WI38 (cell line): ENCODE data around the gene DBR1.

Source experiments
- H3K4me3 ChIP-seq: 2 replicates; pipeline ENCODE4 v1.5.1; 2011; ENCODE audit warnings: low read depth, mild to moderate bottlenecking, control low read depth, low read length
- TF ChIP-seq, protein P1 (sequence below): IDR thresholded peaks from 2 replicates; pipeline ENCODE4 v1.5.1; 2012; ENCODE audit warnings: low read depth, mild to moderate bottlenecking, control low read depth, low read length

DBR1 gene

DNA sequence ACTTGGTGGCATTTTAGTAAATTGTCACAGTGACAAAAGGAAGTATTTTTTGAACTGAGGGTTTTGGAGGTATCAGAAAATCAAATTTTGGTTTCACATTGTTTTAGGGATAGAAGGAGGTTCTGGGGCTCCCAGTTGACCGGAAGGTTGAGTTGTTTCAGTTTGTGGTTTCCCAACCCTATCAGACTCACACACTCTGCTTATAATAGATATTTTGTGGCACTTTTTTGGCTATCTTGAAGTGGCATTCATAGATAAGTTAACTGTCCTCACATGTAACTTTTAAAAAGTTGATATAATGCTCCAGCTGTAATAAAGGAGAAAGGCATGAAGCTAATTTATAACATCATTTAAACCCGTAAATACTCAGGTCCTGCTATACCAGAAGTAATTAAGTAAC is 25.1 kb upstream of the DBR1 start:
- H3K4me3 ChIP-seq: no peak overlapping the region
- TF ChIP-seq, protein P1, sequence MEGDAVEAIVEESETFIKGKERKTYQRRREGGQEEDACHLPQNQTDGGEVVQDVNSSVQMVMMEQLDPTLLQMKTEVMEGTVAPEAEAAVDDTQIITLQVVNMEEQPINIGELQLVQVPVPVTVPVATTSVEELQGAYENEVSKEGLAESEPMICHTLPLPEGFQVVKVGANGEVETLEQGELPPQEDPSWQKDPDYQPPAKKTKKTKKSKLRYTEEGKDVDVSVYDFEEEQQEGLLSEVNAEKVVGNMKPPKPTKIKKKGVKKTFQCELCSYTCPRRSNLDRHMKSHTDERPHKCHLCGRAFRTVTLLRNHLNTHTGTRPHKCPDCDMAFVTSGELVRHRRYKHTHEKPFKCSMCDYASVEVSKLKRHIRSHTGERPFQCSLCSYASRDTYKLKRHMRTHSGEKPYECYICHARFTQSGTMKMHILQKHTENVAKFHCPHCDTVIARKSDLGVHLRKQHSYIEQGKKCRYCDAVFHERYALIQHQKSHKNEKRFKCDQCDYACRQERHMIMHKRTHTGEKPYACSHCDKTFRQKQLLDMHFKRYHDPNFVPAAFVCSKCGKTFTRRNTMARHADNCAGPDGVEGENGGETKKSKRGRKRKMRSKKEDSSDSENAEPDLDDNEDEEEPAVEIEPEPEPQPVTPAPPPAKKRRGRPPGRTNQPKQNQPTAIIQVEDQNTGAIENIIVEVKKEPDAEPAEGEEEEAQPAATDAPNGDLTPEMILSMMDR: no peak

DNA sequence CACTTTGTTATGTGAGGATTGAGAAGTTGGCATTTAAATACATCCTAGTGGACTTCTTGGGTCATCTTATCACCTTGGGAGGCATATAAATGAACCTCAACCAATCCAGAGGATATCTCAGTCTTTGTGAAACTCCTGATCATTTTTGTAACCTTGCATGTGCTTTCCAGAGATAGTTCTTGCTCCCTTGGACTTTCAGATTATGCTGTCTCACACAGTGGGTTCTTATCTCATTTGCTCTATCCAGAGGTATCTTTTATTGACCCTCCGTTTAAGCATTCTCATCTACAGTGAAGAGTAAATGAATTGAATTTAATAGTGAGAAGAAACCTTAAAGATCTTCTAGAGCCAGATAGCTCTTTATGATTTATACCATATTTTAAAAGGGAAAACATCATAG is 22.8 kb upstream of the DBR1 start:
- H3K4me3 ChIP-seq: no peak overlapping the region
- TF ChIP-seq, protein P1: no peak

DNA sequence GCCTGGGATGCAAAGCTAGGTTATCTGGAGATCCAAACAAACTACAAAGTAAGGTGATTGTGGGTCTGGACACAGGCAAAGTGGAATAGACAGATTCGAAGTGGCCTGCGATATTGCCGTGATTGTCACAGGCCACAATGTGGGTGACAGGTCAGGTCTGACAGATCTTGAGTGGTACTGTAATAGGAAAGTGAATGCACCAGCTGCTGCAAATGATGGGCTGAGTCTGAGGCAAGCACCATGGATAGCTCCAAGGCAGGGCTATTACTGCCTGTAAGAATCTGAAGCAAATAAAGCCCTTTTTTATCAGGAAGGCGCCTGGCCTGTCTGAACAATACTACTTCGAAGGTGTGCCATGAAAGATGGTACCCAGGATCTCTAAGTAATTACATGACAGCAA is 22.3 kb upstream of the DBR1 start:
- H3K4me3 ChIP-seq: no peak overlapping the region
- TF ChIP-seq, protein P1: no peak

DNA sequence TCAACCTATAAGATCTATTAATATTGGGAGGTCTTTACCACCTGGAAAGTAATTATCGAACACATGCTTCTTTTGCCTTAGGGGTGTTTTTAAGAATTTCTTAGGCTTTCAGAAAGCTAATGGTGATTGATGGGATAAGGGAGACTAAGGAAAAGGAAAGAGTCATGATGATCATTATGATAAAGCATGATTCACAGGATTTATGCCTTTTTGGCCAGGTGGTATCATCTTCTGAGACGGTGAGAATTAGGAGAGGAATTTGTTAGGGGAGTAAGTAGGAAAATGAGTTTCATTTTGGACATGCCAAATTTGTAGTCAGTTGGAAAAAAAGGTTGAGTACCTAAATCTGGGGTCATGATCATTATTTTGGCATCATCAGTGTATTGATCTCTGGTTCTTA is 21.3 kb upstream of the DBR1 start:
- H3K4me3 ChIP-seq: no peak overlapping the region
- TF ChIP-seq, protein P1: no peak

DNA sequence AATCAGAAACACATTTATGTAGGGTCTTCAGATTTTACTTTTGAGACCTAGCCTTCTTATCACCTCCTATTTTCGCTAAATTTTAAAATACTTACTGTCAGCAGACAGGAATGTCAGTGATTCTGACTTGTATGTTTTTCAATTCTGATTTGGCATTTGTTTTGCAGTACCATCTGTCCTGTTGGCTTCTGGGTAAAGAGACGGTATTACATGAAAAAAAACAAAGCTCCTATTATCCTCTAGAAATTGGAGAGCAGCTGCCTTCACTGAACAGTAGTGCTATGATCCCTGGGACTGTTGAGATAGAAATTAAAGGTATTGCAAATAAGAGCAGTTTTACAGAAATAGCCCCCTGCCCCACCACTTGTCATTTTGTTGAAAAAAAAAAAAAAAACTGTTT is 20.8 kb upstream of the DBR1 start:
- TF ChIP-seq, protein P1: no peak
- no peak overlapping the region for H3K4me3 ChIP-seq

DNA sequence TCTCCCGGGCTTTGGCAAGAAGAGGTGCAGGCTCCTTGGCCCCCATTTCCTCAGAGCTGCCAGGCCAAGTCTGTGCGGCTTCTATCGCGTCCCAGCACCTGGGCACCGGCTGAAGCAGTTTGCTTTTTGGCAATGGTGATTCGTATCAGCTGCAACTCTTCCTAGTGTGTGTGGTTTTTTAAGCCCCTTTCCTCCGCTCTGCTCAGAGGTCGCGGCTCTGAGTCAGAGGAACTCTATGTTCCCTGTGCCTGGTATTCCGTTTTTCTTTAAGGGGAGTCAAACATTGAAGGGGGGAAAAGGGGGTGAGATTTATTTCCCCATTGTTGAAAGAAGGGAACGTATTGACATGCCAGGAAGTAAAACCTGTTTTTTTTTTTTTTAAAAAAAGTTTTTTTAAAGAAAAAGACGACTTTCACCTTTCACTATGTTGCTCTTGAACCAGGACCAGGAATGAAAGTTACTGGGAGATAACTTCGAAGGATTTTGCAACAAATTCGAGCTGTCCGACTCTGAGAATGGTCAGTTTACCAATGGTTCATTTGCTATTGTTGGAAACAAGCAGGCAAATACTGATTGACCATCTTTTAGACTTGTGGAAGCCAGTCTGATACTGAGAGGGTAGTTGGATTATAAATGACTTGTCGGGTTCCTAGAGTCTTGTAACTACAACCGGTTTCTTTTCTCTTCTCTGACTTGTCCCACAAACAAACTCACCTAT is 13.5 kb upstream of the DBR1 start:
- peak overlapping the region; percentile 90 for H3K4me3 ChIP-seq
- TF ChIP-seq, protein P1: no peak

DNA sequence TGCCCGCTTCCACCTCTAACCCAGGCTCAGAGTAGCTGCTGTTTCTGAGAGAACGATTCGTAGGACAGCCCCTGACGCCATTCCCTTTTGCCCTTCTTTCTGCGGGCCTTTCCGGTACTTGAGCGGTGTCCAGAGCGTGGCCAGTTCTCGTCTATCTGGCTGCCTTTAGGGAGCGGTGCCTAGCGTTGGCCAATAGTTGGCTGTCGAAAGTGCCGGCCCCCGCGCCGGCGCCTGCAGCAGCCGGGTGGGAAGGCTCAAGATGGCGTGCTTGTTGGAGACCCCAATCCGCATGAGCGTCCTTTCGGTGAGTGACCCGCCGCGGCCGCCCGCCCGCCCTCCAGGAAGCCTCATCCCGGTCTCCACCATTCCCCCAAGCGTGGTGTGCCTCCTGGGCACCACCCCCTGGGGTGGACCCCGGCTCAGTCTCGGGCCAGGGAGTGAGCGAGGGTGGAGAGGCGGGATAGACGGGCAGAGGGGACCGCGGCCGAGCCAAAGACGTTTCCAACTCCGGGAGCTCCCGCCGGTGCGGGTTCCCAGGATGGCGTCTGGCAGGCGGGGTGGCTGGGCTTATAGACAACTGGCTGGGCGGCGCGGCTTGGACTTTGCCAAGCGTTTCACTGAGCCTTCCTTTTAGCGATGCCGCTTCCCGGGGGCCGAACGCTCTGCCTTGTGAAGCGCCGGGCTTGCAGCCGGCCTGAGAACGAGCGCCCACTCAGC is 12.7 kb upstream of the DBR1 start, which contains the start of gene ARMC8:
ARMC8 (plus strand) TSS at position 6 of the 717 bp plus-strand sequence; CDS start at position 260, 254 bp downstream.
- TF ChIP-seq, protein P1: no peak
- peak within 1 kb of the TSS; percentile 90 for H3K4me3 ChIP-seq
